K562 (cell line): Measurements from ENCODE around the gene CLDN5. TPM values are rescaled to one million over a fixed set of nuclear protein-coding genes. Genes with fewer than 3 reads are reported as not detected.

Source experiments
- NFE2 ChIP-seq: IDR thresholded peaks from 2 replicates; pipeline ENCODE4 v1.6.1; 2014; ENCODE audit warnings: antibody characterized with exemption, low read depth
- POLR2A ChIP-seq: fragments of 450-650 bp; conservative IDR thresholded peaks from 2 replicates; pipeline ENCODE4 v1.6.1; 2016
- RFX7 ChIP-seq: fragments of 250-450 bp; sonication (Bioruptor Pico); IDR thresholded peaks from 2 replicates; pipeline ENCODE4 v1.5.1; 2021; ENCODE audit warnings: mild to moderate bottlenecking
- SIX5 ChIP-seq, 2 experiments: IDR thresholded peaks; 2 replicates each; pipeline ENCODE4 v1.6.1; 2011; ENCODE audit warnings: low read length in 2 of 2, borderline replicate concordance in 1 of 2, low read depth in 1 of 2, mild to moderate bottlenecking in 1 of 2, moderate library complexity in 1 of 2; ENCODE audit not compliant: insufficient read depth in 1 of 2
- SP2 ChIP-seq: IDR thresholded peaks from 2 replicates; pipeline ENCODE4 v1.6.1; 2011; ENCODE audit warnings: mild to moderate bottlenecking, low read depth, low read length, moderate library complexity; ENCODE audit not compliant: poor library complexity, severe bottlenecking; ENCODE audit errors: extremely low read depth
- TFAP4 ChIP-seq: sonication (generic); formaldehyde crosslinking; IDR thresholded peaks from 2 replicates; pipeline ENCODE4 v1.8.0; 2022; ENCODE audit warnings: missing genetic modification reagents, mild to moderate bottlenecking, moderate library complexity, borderline replicate concordance
- ZNF551 ChIP-seq: fragments of 250-450 bp; sonication (Bioruptor Pico); IDR thresholded peaks from 2 replicates; pipeline ENCODE4 v1.5.0; 2021; ENCODE audit warnings: mild to moderate bottlenecking, moderate library complexity
- ZNF766 ChIP-seq: fragments of 200-800 bp; sonication (Bioruptor generic); conservative IDR thresholded peaks from 2 replicates; pipeline ENCODE4 v1.6.1; 2016; ENCODE audit warnings: missing genetic modification characterization, missing compliant biosample characterization
- polyA plus RNA-seq, 8 experiments: library from polyadenylated mRNA; depleted of rRNA in 4 of 8; stranded (reverse) in 5 of 8; unstranded in 3 of 8; fragments of >200 nt; fragmentation: Nextera tagmentation in 2 of 8; fragmentation: Illumina TruSeq in 1 of 8; extraction: Ambion mirVana in 2 of 8; extraction: Trizol in 1 of 8; gene quantifications; 2 replicates each; pipeline versions ENCODE4 v1.2.1 to v1.2.3, GENCODE V29; 2011 to 2014; ENCODE audit warnings: inconsistent platforms in 1 of 8, missing spikeins in 1 of 8
- total RNA-seq, 7 experiments: library from RNA; depleted of rRNA in 6 of 7; stranded (reverse); fragments of >200 nt in 6 of 7; fragmentation: Illumina TruSeq in 2 of 7; extraction: Trizol in 2 of 7; gene quantifications; 2 replicates each; pipeline versions ENCODE4 v1.2.1 to v1.2.3, GENCODE V29; 2011 to 2021; ENCODE audit warnings: low replicate concordance in 1 of 7
- TF ChIP-seq, protein P1 (sequence below): sonication (generic); formaldehyde crosslinking; IDR thresholded peaks from 2 replicates; pipeline ENCODE4 v1.8.1; 2023; ENCODE audit warnings: missing genetic modification reagents, mild to moderate bottlenecking, borderline replicate concordance

Gene CLDN5
- total and polyA plus RNA-seq, 9 of the 15 experiments (the other 6 are each of a cell fraction or from before 2014, with no cell fraction given) = 0.20 TPM; not detected in 8

GRCh38 chr22:19566279-19567156 lies 42.3 kb upstream of the CLDN5 start (continued):
- TF ChIP-seq, protein P1, sequence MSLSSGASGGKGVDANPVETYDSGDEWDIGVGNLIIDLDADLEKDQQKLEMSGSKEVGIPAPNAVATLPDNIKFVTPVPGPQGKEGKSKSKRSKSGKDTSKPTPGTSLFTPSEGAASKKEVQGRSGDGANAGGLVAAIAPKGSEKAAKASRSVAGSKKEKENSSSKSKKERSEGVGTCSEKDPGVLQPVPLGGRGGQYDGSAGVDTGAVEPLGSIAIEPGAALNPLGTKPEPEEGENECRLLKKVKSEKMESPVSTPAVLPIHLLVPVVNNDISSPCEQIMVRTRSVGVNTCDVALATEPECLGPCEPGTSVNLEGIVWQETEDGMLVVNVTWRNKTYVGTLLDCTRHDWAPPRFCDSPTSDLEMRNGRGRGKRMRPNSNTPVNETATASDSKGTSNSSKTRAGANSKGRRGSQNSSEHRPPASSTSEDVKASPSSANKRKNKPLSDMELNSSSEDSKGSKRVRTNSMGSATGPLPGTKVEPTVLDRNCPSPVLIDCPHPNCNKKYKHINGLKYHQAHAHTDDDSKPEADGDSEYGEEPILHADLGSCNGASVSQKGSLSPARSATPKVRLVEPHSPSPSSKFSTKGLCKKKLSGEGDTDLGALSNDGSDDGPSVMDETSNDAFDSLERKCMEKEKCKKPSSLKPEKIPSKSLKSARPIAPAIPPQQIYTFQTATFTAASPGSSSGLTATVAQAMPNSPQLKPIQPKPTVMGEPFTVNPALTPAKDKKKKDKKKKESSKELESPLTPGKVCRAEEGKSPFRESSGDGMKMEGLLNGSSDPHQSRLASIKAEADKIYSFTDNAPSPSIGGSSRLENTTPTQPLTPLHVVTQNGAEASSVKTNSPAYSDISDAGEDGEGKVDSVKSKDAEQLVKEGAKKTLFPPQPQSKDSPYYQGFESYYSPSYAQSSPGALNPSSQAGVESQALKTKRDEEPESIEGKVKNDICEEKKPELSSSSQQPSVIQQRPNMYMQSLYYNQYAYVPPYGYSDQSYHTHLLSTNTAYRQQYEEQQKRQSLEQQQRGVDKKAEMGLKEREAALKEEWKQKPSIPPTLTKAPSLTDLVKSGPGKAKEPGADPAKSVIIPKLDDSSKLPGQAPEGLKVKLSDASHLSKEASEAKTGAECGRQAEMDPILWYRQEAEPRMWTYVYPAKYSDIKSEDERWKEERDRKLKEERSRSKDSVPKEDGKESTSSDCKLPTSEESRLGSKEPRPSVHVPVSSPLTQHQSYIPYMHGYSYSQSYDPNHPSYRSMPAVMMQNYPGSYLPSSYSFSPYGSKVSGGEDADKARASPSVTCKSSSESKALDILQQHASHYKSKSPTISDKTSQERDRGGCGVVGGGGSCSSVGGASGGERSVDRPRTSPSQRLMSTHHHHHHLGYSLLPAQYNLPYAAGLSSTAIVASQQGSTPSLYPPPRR (CRISPR knock-in tag) = 0 out of 2 replicates have a peak, but pooled peaks have one; percentile 78
- TF ChIP-seq NFE2 (no peak), SIX5 (IDR thresholded peaks at IDR 0.05; ENCODE audit: borderline replicate concordance in 1 of 2, insufficient read depth in 1 of 2, low read depth in 1 of 2, low read length in 2 of 2) (no peak), ZNF551 (CRISPR knock-in tag) (no peak), POLR2A (no peak), ZNF766 (no peak), SP2 (no peak), TFAP4 (CRISPR knock-in tag) (peak; percentile 39; the same call in 1 of the 2 replicates), RFX7 (no peak)
